ENCODE measurements around the gene ZNF385C.
"Not testable (repeated sequence)": the region's sequence is repeated elsewhere in the genome, so short reads cannot be mapped to it uniquely, and the experiment has no call there.

ZNF385C gene, protein sequence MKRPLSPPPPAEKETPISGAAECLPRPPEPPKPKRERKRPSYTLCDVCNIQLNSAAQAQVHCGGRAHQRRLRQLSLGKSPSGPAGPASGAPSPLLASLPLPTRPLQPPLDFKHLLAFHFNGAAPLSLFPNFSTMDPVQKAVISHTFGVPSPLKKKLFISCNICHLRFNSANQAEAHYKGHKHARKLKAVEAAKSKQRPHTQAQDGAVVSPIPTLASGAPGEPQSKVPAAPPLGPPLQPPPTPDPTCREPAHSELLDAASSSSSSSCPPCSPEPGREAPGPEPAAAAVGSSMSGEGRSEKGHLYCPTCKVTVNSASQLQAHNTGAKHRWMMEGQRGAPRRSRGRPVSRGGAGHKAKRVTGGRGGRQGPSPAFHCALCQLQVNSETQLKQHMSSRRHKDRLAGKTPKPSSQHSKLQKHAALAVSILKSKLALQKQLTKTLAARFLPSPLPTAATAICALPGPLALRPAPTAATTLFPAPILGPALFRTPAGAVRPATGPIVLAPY

DNA sequence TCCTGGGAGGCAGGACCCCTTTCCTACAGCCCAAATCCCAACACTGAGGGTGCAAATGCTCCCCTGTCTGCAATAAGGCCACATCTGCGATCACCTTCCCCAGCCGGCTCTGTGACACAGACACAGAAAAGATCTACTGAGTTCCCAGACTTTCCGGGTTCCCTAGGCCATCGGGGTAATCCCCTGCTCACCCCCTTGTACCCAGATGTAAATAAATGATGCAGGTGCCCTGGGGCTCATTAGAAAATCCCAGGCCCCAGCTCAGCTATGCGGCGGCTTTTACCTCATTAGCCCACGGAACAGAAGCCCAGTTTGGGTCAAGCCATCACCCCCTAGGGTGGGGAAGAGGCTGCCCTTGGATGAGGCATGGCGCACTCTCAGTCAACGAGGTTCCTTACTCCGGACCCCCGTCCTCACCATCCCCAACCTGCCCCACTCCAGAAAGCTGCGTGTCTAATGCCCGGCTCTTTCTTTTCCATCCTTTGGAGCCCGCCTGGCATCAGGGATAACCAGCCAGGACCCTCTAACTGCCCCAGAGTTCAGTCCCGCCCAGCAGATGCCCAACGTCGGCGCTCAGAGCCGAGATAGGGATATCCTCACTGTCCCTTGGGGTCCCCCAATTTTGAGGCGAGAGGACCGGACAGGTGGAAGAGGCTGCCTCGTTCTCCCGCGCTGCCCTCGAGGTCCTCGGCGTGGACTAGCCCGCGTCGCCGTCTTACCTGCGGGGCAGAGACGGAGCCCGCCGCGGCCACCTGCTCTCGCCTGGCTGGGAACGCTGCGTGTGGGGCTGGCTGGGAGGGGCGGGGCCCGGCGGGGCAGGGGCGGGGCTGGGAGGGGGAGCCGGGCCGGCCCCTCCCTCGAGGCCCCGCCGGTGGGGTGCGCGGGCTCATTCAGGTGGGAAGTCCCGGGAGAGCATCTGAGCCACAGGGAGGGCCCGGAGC is at the start of gene ZNF385C:
Gene ZNF385C (minus strand): TSS at position 783 of the 941 bp plus-strand sequence. CDS start 35,417 bp downstream, outside the sequence.
- DNase-seq: peak; percentile 77

- DNase-seq: no peak
Measured at GRCh38 chr17:42146911-42147607, 48.8 kb upstream of the ZNF385C start.

DNA sequence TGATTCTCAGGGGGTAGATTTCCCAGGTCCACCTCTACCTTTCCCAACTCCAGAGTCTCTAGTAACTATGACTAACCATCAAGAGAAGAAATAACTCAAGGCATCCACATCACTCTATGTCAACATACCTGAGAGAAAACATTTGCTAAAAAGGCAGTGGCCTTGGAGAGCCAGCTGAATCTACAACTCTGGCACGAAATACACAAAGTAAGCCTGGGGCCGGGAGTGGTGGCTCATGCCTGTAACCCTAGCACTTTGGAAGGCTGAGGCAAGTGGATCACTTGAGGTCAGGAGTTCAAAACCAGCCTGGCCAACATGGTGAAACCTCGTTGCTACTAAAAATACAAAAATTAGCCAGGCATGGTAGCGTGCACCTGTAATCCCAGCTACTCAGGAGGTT is 44.9 kb upstream of the ZNF385C start:
- not testable (repeated sequence) for DNase-seq

GRCh38 chr17:42142371-42142896 is 44.2 kb upstream of the ZNF385C start:
- no peak for DNase-seq

GRCh38 chr17:42141382-42141781 is 43.1 kb upstream of the ZNF385C start:
- no peak for DNase-seq

DNA sequence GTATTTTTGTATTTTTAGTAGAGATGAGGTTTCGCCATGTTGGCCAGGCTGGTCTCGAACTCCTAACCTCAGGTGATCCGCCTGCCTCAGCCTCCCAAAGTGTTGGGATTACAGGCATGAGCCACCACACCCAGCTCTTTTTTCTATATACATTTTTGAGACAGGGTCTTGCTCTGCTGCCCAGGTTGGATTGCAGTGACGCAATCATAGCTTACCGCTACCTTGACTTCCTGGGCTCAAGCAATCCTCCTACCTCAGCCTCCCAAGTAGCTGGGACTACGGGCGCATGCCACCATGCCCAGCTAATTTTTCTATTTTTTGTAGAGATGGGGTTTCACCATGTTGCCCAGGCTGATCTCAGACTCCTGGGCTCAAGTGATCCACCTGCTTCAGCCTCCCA is 42.4 kb upstream of the ZNF385C start:
- DNase-seq: not testable (repeated sequence)

DNA sequence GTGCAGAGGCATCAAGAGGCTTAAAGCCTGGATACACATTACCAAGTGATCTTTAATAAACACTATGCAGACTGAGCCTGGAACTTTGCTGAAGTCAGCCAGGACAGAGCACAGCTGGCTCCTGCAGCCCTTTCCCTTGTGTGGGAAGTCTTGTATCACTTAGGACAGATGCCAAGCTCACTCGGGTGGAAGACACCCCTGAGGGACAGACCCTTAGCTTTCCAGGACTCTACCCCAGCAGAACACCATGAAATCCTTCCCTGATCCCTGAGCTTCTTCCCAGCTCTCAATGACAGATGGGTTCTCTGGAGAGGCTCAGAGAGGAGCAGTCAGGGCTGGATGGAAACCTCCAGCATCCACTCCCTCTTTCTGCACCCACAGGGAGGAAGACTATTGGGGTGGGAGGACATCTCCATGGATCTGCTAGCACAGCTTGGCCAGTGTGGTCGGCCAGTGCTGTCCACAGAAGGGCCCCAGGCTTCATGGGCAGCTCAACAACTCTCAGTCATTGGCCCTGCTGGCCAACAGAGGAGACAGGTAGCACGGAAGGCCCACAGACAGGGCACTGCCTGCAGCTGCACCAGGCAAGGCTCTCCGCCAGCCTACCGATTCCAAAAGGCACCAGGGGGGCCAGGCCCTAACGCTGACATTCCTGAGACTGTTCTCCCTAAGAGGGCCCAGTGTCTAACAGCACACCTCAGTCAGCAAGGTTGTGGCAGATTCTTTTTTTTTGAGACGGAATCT is 40.6 kb upstream of the ZNF385C start:
- DNase-seq: no peak

DNA sequence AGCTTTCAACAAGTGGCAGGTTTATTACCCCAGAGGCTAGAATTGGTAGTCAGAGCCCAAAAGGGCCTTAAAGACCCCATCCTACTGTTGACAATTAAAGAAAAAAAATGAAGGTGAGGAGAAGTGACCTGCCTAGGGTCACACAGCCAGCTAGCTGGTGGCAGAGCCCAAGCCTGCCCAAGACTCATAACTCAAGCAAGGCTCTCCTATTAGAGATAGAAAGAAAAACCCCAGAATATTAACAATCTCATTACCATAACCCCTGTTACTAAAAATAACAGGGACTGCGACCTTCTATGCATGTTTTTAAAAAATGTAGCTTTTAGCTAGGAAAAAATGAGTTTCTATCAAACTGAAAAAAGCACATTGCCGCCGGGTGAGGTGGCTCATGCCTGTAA is 38.4 kb upstream of the ZNF385C start:
- no peak for DNase-seq

GRCh38 chr17:42135664-42136653 is 37.7 kb upstream of the ZNF385C start:
- DNase-seq: no peak

DNA sequence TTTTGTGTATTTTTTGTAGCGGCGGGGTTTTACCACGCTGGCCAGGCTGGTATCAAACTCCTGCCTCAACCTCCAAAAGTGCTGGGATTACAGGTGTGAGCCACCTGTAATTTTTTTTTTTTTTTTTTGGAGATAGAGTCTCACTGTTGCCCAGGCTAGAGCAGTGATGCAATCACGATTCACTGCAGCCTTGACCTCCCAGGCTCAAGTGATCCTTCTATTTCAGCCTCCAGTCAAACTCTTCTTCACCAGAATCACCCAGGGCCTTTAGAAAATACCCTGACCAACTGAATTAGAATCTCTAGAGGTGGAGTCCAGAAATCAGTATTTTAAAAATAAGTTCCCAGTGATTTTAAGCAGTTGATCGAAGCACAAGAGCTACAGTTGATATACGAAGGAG is 36.9 kb upstream of the ZNF385C start:
- no peak for DNase-seq

DNA sequence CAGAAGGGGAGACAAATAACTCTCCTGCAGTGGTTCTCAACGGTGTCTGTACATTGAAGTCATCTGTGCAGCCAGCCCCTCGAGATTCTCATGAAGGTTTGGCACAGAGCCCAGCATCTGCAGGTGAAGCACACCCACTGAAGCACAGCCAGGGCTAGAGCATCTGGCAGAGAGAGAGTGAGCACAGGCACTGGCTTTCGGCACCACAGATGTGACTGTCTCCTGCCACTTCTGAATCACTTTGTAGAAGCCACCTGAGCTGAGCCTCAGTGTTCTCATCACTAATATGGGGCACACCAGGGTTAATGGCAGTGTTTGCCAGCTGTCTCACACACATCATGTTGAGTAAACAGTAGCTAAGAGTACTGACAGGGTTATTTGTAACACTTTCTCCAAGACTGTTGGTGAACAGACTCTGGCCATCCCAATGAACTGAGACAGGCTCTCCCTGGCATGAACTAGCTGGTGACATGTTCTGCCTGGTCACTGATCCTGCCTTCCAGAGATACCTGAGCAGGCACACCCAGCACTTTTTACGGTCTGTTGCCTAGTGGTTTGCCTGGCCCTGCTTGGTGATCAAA is 35.3 kb upstream of the ZNF385C start:
- DNase-seq: no peak

DNA sequence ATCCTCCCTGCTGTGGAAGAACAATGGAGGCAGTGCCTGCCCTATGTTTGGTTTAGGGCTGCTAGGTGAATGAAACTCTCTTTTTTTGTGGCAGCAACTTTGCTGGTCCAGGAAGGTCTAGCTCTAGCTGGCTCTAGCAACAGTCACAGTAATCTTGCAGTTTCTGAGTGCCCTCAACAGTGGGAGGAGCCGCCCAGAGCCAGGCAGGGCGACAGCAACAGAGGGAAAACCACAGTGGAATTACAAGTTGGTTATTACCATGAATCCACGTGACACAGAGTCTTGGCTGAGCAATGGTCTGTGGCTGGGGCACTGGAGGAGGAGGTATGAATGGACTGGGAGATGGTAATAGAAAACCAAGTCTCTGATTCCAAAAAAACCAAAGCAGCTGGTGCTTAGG is 34.7 kb upstream of the ZNF385C start:
- DNase-seq: no peak

- no peak for DNase-seq
Measured at GRCh38 chr17:42131981-42132432, 33.7 kb upstream of the ZNF385C start.

DNA sequence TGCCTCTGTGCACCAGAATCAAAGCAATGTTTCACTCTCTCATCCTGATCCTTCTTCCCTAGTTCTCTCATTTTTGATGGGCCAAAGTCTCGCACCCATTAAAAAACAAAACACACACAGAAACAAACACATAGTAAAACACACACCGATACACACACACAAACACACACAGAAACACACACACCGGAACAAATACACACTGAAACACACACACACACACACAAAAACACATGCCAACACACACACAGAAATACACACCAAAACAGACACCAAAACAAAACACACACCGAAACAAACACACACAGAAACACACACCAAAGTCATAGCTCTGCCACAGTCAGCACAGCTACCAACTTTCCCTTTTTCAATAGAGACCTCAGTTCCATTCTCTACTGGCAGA is 33.0 kb upstream of the ZNF385C start:
- no peak for DNase-seq

GRCh38 chr17:42130310-42130936 is 32.1 kb upstream of the ZNF385C start:
- no peak for DNase-seq

DNA sequence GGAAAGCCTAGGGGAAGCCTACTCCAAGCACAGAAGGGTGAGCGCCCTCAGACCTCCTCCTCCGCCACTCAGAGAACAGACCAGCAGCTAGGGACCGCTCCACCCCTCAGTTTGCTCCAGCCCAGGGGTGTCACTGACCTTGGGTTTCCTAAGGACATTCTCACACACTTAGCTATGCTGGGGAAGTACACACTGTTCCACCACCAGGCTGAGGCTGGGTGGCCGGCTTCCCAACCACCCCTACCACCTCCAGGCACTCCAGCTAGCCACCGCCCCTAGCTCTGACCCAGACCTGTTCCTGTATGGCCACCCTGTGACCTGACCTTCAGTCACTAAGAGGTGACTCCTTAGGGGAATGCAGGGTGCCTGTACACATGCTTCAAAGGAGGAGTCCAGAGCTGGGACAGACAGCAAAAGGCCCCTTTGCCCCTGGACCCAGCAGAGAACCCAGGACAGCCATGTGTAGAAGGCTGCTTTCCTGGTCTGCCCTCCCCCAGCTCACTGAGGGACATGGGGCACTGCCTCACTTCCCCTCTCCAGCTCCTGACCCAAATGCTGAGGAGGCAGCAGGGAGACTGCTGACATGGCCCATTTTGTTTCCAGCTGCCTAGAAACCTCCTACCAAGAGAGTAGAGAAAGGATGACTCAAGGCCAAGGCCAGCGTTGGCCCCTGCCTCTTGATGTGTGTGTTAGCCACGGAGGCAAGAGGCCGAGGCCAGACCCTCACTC is 31.0 kb upstream of the ZNF385C start:
- DNase-seq: no peak

GRCh38 chr17:42127414-42127813 is 29.1 kb upstream of the ZNF385C start:
- no peak for DNase-seq

DNA sequence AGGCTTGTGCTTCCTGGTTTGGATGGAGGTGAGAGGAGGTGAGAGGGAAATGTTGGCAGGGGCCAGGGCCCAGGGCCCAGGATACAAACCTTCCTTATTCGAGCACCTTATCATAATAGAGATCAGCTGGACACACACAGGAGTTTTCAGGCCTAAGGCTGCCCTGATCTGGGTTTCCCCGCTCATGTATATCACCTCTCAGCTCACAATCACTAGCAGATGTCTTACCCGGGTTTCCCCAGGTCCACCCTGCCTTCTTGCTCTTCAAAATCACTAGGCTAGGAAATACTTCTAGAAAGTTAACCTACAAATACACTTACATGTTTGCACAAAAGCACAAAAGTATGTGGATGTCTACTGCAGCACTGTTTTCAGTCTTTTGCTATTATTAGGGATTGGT is 28.6 kb upstream of the ZNF385C start:
- no peak for DNase-seq

DNA sequence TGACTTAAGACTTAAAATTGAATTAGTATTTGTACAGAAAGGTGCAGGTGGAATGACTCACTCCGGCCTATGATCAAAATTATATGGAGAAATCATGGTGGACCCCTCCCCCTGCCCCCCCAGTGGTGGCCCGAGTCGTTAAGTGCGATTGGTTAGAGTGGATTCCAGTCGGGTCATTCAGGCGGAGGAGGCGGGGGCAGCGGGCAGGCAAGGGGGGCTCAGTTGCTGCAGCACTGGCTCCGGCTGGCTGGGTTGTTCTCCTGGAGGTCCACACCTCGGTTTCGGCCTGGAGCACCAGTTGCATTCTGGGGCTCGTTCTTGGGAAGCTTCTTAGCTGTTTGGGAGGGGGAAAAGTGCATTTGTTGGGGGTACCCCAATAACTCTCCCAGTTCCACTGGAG is 27.3 kb upstream of the ZNF385C start:
- DNase-seq: no peak

All from NCI-H82 (cell line).